UCSD-AML1 (cell line): ENCODE results near the gene SDC3.
"Not testable (repeated sequence)": the region's sequence is repeated elsewhere in the genome, so short reads cannot be mapped to it uniquely, and the experiment has no call there.

Experiments
- DNase-seq: peaks from one replicate; lab custom pipeline; 2025; ENCODE audit not compliant: unreplicated experiment; lab: John Stamatoyannopoulos, UW

The SDC3 gene

GRCh38 chr1:30877205-30877912 lies 31.2 kb downstream of the SDC3 start:
- peak; percentile 32 for DNase-seq

- DNase-seq = no peak
Measured at GRCh38 chr1:30876451-30877204, 31.9 kb downstream of the SDC3 start.

GRCh38 chr1:30875916-30876315 lies 32.6 kb downstream of the SDC3 start:
- DNase-seq = no peak

- no peak for DNase-seq
Measured at GRCh38 chr1:30875197-30875596, 33.4 kb downstream of the SDC3 start.

- no peak for DNase-seq
Measured at GRCh38 chr1:30874176-30874575, 34.4 kb downstream of the SDC3 start.

GRCh38 chr1:30872948-30873263 lies 35.7 kb downstream of the SDC3 start:
- no peak for DNase-seq

- no peak for DNase-seq
Measured at GRCh38 chr1:30872033-30872947, 36.3 kb downstream of the SDC3 start.

GRCh38 chr1:30871276-30871871 lies 37.2 kb downstream of the SDC3 start:
- DNase-seq = no peak

- DNase-seq = no peak
Measured at GRCh38 chr1:30870656-30871055, 37.9 kb downstream of the SDC3 start.

GRCh38 chr1:30870035-30870434 lies 38.5 kb downstream of the SDC3 start:
- no peak for DNase-seq

GRCh38 chr1:30868833-30869435 lies 39.6 kb downstream of the SDC3 start:
- peak; percentile 77 for DNase-seq

- DNase-seq = not testable (repeated sequence)
Measured at GRCh38 chr1:30868057-30868456, 40.5 kb downstream of the SDC3 start.

- no peak for DNase-seq
Measured at GRCh38 chr1:30867537-30867936, 41.0 kb downstream of the SDC3 start.

GRCh38 chr1:30866594-30866993 lies 42.0 kb downstream of the SDC3 start:
- DNase-seq = no peak

GRCh38 chr1:30864681-30865080 lies 43.9 kb downstream of the SDC3 start:
- no peak for DNase-seq

GRCh38 chr1:30863858-30864604 lies 44.5 kb downstream of the SDC3 start:
- no peak for DNase-seq

- DNase-seq = no peak
Measured at GRCh38 chr1:30860320-30860652, 48.3 kb downstream of the SDC3 start.

GRCh38 chr1:30857964-30858363 lies 50.6 kb downstream of the SDC3 start:
- DNase-seq = no peak

GRCh38 chr1:30857062-30857461 lies 51.5 kb downstream of the SDC3 start:
- DNase-seq = no peak

GRCh38 chr1:30856260-30856790 lies 52.2 kb downstream of the SDC3 start:
- DNase-seq = no peak
